Spinal cord (tissue), 4 donors: ENCODE results near the gene TMUB2. TPM values are rescaled to one million over a fixed set of nuclear protein-coding genes. Genes with fewer than 3 reads are reported as not detected.

ENCODE experiments used
- polyA plus RNA-seq, 2 donors: library from polyadenylated mRNA; unstranded; fragments of 120-200 nt; gene quantifications; one replicate each; pipeline ENCODE4 v1.2.1, GENCODE V29; 2013; ENCODE audit not compliant: insufficient read length in 2 of 2
- small RNA-seq: library from RNA; depleted of rRNA; stranded (forward); fragments of <200 nt; gene quantifications from one replicate; pipeline ENCODE3, GENCODE V24; 2014; ENCODE audit warnings: low replicate concordance
- total RNA-seq, 2 donors: library from RNA; depleted of rRNA in 1 of 2; stranded (reverse); fragments of 120-200 nt in 1 of 2; fragments of >200 nt in 1 of 2; gene quantifications; one replicate each; pipeline versions ENCODE4 v1.2.3 to v1.2.4, GENCODE V29; 2013 to 2014

Gene TMUB2
- total and polyA plus RNA-seq, 4 donors: 27.2 to 54.8 (median 40.3) TPM

Small RNAs within 50 kb of the gene (small RNA-seq; reads per million reads assigned to genes)
- gene MIR6782: not detected

Other genes starting within 250 kb of the TMUB2 start
- gene PPY, start 244.5 kb upstream of the TMUB2 start, total RNA-seq: not detected
- not detected for gene PPY, start 244.5 kb upstream of the TMUB2 start, polyA plus RNA-seq
- not detected for gene PYY, start 233.0 kb upstream of the TMUB2 start, total RNA-seq
- under 1 TPM in 1 of 2 donors, not detected in 1; 0.68 TPM for gene PYY, start 233.0 kb upstream of the TMUB2 start, polyA plus RNA-seq
- 1 to 10 TPM; 1.6 to 3.5 TPM for gene NAGS, start 182.3 kb upstream of the TMUB2 start, total RNA-seq
- gene NAGS, start 182.3 kb upstream of the TMUB2 start, polyA plus RNA-seq: 1 to 10 TPM; 1.4 to 2.0 TPM
- 10 to 100 TPM; 26.4 to 47.4 TPM for gene TMEM101, start 172.0 kb upstream of the TMUB2 start, total RNA-seq
- 10 to 100 TPM; 21.1 to 29.7 TPM for gene TMEM101, start 172.0 kb upstream of the TMUB2 start, polyA plus RNA-seq
- gene LSM12, start 120.3 kb upstream of the TMUB2 start, total RNA-seq: 10 to 100 TPM; 22.2 to 24.4 TPM
- gene LSM12, start 120.3 kb upstream of the TMUB2 start, polyA plus RNA-seq: 10 to 100 TPM; 41.8 to 48.0 TPM
- 10 to 100 TPM; 31.0 to 56.9 TPM for gene G6PC3, start 116.2 kb upstream of the TMUB2 start, total RNA-seq
- 100 to 1,000 TPM; 125 to 128 TPM for gene G6PC3, start 116.2 kb upstream of the TMUB2 start, polyA plus RNA-seq
- 10 to 100 TPM; 32.1 to 43.7 TPM for gene HDAC5, start 63.3 kb upstream of the TMUB2 start, total RNA-seq
- 10 to 100 TPM; 64.2 to 68.8 TPM for gene HDAC5, start 63.3 kb upstream of the TMUB2 start, polyA plus RNA-seq
- gene HROB, start 45.0 kb upstream of the TMUB2 start, total RNA-seq: 1 to 10 TPM in 1 of 2 donors, under 1 TPM in 1; 0.79 to 2.3 TPM
- gene HROB, start 45.0 kb upstream of the TMUB2 start, polyA plus RNA-seq: 1 to 10 TPM; 3.1 to 4.8 TPM
- gene ASB16, start 16.3 kb upstream of the TMUB2 start, total RNA-seq: under 1 TPM in 1 of 2 donors, not detected in 1; 0.11 TPM
- gene ASB16, start 16.3 kb upstream of the TMUB2 start, polyA plus RNA-seq: 1 to 10 TPM; 1.4 to 3.1 TPM
- gene ATXN7L3, start 12.9 kb downstream of the TMUB2 start, total RNA-seq: 10 to 100 TPM; 41.9 to 47.4 TPM
- gene ATXN7L3, start 12.9 kb downstream of the TMUB2 start, polyA plus RNA-seq: 100 to 1,000 TPM; 109 to 118 TPM
- gene UBTF, start 32.7 kb downstream of the TMUB2 start, total RNA-seq: 100 to 1,000 TPM in 1 of 2 donors, 10 to 100 TPM in 1; 48.6 to 101 TPM
- gene UBTF, start 32.7 kb downstream of the TMUB2 start, polyA plus RNA-seq: 100 to 1,000 TPM; 123 to 127 TPM
- 10 to 100 TPM; 13.7 to 34.6 TPM for gene SLC4A1, start 81.2 kb downstream of the TMUB2 start, total RNA-seq
- 1 to 10 TPM; 3.9 to 4.1 TPM for gene SLC4A1, start 81.2 kb downstream of the TMUB2 start, polyA plus RNA-seq
- 10 to 100 TPM; 44.0 to 54.4 TPM for gene RUNDC3A, start 121.6 kb downstream of the TMUB2 start, total RNA-seq
- 100 to 1,000 TPM; 169 to 173 TPM for gene RUNDC3A, start 121.6 kb downstream of the TMUB2 start, polyA plus RNA-seq
- gene SLC25A39, start 137.9 kb downstream of the TMUB2 start, total RNA-seq: 10 to 100 TPM; 59.9 to 84.8 TPM
- 100 to 1,000 TPM; 120 to 128 TPM for gene SLC25A39, start 137.9 kb downstream of the TMUB2 start, polyA plus RNA-seq
- 100 to 1,000 TPM; 106 to 146 TPM for gene GRN, start 158.3 kb downstream of the TMUB2 start, total RNA-seq
- gene GRN, start 158.3 kb downstream of the TMUB2 start, polyA plus RNA-seq: 100 to 1,000 TPM; 119 to 146 TPM
- 10 to 100 TPM; 12.1 to 41.6 TPM for gene FAM171A2, start 176.9 kb downstream of the TMUB2 start, total RNA-seq
- gene FAM171A2, start 176.9 kb downstream of the TMUB2 start, polyA plus RNA-seq: 100 to 1,000 TPM; 110 to 120 TPM
- gene ITGA2B, start 202.7 kb downstream of the TMUB2 start, total RNA-seq: 1 to 10 TPM; 5.4 to 5.6 TPM
- 10 to 100 TPM in 1 of 2 donors, 1 to 10 TPM in 1; 3.9 to 10.2 TPM for gene ITGA2B, start 202.7 kb downstream of the TMUB2 start, polyA plus RNA-seq